GM18909 (cell line): Measurements from ENCODE around the gene UNC79.

ENCODE experiments used
- ATAC-seq: cut with Tn5 transposase; IDR thresholded peaks from one replicate; pipeline ENCODE4 v1.9.1; 2021; ENCODE audit warnings: mild to moderate bottlenecking; ENCODE audit not compliant: unreplicated experiment, poor library complexity

UNC79 gene

GRCh38 chr14:93648440-93649168 is 217.9 kb downstream of the UNC79 start:
- no peak for ATAC-seq

GRCh38 chr14:93654599-93654998 is 223.9 kb downstream of the UNC79 start:
- ATAC-seq: no peak

- no peak for ATAC-seq
Observed at GRCh38 chr14:93655078-93655750, 224.5 kb downstream of the UNC79 start.

- ATAC-seq: no peak
Observed at GRCh38 chr14:93657875-93658274, 227.1 kb downstream of the UNC79 start.

GRCh38 chr14:93663317-93663716 is 232.6 kb downstream of the UNC79 start:
- ATAC-seq: no peak

- no peak for ATAC-seq
Observed at GRCh38 chr14:93665169-93665568, 234.4 kb downstream of the UNC79 start.

- ATAC-seq: no peak
Observed at GRCh38 chr14:93669632-93670031, 238.9 kb downstream of the UNC79 start.

GRCh38 chr14:93674343-93674742 is 243.6 kb downstream of the UNC79 start:
- ATAC-seq: no peak

- no peak for ATAC-seq
Observed at GRCh38 chr14:93675651-93676050, 244.9 kb downstream of the UNC79 start.

GRCh38 chr14:93676416-93676958 is 245.7 kb downstream of the UNC79 start:
- ATAC-seq: no peak

GRCh38 chr14:93682459-93682858 is 251.7 kb downstream of the UNC79 start:
- ATAC-seq: no peak

- no peak for ATAC-seq
Observed at GRCh38 chr14:93683226-93683625, 252.5 kb downstream of the UNC79 start.

- ATAC-seq: no peak
Observed at GRCh38 chr14:93685121-93685895, 254.6 kb downstream of the UNC79 start.

- ATAC-seq: no peak
Observed at GRCh38 chr14:93686268-93686667, 255.5 kb downstream of the UNC79 start.

- no peak for ATAC-seq
Observed at GRCh38 chr14:93688239-93688666, 257.5 kb downstream of the UNC79 start.

- no peak for ATAC-seq
Observed at GRCh38 chr14:93688820-93689219, 258.1 kb downstream of the UNC79 start.

GRCh38 chr14:93690146-93690545 is 259.4 kb downstream of the UNC79 start:
- no peak for ATAC-seq

- ATAC-seq: no peak
Observed at GRCh38 chr14:93691042-93691780, 260.5 kb downstream of the UNC79 start.

GRCh38 chr14:93693914-93694313 is 263.2 kb downstream of the UNC79 start:
- ATAC-seq: no peak

- no peak for ATAC-seq
Observed at GRCh38 chr14:93700928-93701327, 270.2 kb downstream of the UNC79 start.
